GM10847 (cell line): ENCODE data around the gene HDAC4.

Experiments used
- POLR2A ChIP-seq: IDR thresholded peaks from 2 replicates; pipeline ENCODE4 v1.6.1; 2011; ENCODE audit not compliant: insufficient read length; ENCODE audit errors: extremely low read depth

HDAC4 gene

DNA sequence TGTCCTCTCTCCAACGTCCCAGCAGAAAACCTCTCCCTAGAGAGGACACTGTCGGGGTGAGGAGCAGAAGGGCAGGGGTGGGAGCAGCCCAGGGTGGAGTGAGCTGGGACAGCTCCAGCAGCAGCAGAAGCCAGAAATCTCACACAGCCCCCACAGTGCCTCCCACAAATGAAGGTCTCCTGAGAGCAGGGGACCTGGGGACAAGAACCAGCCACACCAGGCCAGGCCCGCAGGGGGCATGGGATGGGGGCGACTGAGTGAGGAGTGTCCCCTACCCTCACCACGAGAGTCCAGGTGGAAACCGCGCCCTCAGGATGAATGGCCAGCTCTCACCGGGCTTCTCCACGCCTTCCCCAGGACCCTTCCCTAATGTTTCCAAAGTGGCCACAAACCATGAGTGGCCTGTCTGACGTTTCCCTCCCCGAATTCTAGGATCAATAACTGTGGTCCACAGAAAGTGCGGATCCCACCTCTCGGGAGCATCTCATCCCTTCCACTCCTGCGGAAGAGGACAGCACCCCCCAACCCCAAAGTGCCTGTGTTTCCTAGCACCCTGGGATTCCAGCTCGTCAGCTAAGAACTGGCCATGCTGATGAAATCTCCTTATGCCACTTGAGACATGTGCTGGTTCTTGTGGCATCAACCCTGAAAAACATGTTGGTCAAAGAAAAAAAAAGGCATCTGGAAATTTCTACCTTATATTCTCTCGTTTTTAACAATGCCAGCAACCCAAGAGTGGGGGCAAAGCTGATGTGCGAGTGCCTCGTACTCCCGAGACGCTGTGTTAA is 121.1 kb downstream of the HDAC4 start:
- no peak for TF ChIP-seq POLR2A

GRCh38 chr2:239278941-239279365 is 121.9 kb downstream of the HDAC4 start:
- TF ChIP-seq POLR2A = no peak

GRCh38 chr2:239278361-239278760 is 122.5 kb downstream of the HDAC4 start:
- TF ChIP-seq POLR2A = no peak

DNA sequence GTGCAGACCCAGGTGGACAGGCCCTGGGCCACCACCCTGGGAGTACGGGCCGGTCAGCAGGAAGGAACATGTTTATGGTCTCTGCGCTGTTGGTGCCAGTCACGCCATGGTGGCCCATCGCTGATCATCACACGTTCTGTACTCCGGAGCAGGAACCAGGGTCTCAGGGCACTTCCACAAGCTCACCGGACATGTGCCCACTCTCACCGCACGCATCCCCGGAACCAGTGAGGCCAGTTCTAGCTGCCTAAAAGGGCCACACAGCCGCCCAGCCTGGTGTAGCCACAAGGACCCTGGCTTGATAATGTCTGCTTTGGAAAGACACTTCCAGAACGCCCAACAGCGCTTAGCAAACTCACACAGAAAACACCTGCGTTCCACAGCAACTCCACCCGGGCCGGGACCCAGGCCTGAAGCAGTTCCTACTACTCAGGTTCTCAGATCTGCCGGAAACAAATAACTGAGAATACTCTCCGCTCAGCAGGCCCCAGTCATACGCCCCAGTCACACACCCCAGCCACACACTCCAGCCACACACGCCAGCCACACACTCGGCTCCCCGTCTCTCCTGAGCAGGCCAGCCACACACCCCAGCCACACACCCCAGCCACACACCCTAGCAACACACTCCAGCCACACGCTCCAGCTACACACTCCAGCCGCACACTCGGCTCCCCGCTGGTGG is 123.3 kb downstream of the HDAC4 start:
- no peak for TF ChIP-seq POLR2A

DNA sequence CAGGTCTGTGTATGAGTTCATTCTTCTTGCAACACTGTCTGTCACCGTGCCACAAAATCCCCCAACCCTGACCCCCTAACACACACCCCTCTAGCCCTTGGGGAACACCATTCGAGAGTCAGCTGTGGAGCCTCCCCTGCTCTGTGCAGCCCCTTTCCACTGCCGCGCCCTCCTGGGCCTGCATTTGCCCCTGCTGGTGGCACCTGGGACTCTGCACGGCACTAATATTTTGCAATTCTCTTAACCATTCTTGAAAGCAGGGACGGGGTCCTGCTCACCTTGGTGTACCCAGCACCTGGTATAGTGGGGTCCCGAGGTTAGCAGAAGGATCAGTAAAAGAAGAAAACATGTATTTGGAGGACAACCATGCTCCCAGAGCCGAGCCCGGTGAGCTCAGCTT is 124.0 kb downstream of the HDAC4 start:
- TF ChIP-seq POLR2A = no peak

- no peak for TF ChIP-seq POLR2A
Observed at GRCh38 chr2:239275847-239276831, 124.7 kb downstream of the HDAC4 start.

GRCh38 chr2:239275044-239275685 is 125.7 kb downstream of the HDAC4 start:
- no peak for TF ChIP-seq POLR2A

DNA sequence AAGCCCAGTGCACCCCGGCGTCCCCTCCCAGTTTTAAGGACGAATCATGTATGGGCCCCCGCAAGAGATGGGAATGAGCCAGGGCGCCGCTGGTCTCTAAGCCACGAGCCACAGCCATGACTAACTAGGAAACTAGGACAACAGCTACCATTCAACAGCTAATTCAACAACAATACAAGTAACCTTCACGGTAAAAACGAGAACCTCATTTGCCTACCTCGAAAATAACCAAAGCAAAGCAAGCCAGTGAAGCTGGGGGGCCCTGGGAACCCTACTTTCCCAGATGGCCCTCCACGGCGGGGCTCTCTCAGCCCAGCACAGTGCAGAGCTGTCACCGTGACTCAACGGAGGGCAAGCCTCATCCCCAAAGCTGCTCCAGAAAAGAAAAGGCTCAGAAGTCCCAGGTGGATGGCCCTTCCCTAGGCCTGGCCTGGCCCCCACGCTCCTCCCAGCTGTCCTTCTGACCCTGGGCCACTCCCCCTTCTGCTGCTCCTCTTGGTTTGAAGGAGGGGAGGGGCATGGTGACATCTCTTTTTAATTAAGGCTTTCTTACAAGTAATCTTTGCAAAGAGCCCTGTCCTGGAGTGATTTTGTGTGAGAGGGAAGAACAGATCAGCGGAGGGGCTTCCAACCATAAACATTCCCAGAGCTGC is 126.3 kb downstream of the HDAC4 start:
- no peak for TF ChIP-seq POLR2A

DNA sequence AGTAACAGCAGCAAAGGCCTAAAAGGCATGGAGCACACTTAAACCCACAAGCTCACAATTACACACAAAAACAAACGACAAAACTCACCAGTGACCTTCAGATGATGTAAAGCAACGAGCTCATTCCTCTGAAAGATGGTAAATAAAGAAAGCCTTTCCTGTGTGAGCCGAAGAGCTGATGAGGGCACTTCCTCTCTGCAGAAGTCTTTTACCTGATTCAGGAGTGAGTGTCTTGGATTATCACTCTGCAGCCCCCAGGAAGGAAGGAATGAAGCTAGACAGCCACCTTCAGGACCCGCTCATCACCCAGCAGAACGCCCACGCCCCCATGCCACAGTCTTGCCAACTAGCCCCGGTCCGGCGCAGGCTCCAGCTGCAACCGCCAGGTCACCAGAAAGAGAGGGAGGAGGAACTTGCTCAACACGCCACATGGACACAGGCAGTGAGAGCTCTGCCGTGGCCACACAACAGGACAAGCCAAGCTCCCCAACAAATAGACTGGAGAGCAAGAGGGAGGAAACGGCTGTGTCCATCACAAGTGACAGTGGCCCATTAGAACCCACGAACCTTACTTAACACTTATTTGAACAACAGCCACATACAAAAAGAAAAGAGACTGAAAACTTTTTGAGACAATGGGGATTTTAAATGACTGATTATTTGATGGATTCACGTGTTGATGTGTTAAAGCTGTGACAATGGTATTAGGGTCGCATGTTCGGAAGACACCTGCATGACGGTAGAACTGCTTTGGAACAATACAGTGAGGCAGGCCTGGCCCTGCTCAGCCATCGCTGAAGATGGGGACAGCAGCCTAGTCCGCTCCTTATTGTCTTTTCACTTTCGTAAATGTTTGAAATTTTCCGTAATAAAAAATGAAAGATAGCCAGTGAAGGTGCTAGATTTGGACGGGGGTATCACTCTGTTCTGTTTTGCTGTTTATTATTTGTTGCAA is 127.3 kb downstream of the HDAC4 start:
- no peak for TF ChIP-seq POLR2A

DNA sequence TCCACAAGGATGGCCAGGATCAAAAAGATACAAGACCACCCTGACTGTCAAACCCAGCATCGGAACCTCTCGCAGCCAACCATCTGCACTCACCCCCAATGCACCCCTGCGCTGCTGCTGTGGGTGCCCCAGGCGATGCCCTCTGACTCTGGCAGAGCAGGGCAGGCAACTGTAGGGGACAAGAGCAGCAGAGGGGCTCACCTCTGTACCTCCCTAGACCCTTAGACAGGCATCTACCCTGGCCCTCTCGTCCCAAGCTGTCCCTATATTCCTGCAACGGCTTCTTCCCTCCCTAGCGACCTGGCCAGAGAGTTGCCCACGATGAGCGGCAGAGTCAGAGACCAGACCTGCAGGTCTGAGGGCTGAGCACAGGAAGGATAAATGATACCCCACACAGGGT is 128.2 kb downstream of the HDAC4 start:
- TF ChIP-seq POLR2A = no peak

- no peak for TF ChIP-seq POLR2A
Observed at GRCh38 chr2:239271882-239272281, 128.9 kb downstream of the HDAC4 start.

DNA sequence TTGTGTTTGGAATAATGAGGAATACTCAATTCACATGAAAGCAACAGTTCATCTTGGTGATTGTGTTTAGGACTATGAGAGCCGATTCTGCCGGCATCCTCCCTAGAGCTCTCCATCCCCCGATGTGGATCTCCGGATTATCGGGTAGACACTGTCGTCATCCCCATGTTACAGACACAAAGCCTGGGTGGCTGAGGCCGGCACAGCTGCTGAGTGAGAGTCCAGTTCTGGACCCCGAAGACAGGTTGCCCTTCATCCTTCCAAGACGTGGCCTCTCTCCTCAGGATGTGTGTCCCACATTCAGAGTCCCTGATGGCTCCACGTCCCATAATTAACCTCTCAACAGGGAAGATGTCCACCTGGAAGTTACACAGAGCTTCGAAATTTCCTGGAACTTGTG is 129.3 kb downstream of the HDAC4 start:
- TF ChIP-seq POLR2A = no peak

GRCh38 chr2:239269916-239270315 is 130.9 kb downstream of the HDAC4 start:
- TF ChIP-seq POLR2A = no peak
